GM18508 (cell line): Measurements from ENCODE around the gene CDC45.

Experiments used
- ATAC-seq: cut with Tn5 transposase; IDR thresholded peaks from one replicate; pipeline ENCODE4 v1.9.1; 2021; ENCODE audit warnings: moderate number of reproducible peaks; ENCODE audit not compliant: insufficient read depth, unreplicated experiment

Gene CDC45

DNA sequence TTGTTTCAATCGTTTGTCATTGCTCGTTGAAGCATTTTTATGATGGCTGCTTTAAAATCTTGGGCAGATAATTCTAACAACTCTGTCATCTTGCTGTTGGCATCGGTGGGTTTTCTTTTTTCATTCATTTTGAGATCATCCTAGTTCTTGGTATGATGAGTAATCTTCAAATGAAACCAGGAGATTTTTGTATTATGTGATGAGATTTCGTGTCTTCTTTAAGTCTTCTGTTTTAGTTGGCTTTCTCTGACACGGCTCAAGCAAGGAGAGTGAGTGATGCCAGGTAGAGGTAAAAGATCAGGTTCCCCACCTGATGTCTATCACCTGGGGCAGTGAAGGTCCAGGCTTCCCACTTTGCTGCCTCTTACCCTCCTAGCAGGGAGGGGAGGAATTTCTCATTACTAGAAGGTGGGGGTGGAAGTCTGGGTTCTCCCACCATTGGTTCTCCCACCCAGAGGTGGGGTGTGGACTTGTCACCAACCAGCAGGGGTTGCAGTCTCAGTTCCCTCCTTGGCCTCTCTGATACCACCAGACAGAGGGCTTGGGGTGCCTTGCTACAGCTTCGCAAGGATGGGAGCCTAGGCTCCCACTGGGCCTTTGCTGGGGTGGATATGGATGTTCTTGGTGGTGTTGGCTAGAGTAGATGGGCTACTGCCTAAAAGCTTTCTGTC lies 12.9 kb downstream of the CDC45 start:
- ATAC-seq = no peak

- ATAC-seq = no peak
Observed at GRCh38 chr22:19494001-19494560, 14.4 kb downstream of the CDC45 start.

DNA sequence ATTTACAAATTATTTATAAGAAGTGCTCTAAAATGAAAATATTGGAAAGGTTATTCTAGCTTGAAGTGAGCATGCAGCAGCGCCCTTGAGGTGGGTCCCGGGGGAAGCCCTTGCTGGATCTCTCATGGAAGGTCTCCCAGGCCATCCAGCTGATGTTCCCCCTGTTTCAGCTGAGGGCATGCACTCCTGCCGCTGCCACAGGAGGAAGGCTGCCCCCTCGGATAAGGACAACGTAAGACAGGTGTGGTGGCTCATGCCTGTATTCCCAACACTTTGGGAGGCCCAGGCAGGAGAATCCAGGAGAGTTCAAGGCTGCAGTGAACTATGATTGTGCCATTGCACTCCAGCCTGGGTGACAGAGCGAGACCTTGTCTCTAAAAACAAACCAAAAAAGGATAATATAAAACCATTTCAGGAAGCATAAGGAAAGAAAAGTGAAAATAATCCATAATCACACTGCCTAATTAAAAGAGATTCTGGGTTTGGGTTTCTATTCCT lies 15.0 kb downstream of the CDC45 start:
- ATAC-seq = no peak

DNA sequence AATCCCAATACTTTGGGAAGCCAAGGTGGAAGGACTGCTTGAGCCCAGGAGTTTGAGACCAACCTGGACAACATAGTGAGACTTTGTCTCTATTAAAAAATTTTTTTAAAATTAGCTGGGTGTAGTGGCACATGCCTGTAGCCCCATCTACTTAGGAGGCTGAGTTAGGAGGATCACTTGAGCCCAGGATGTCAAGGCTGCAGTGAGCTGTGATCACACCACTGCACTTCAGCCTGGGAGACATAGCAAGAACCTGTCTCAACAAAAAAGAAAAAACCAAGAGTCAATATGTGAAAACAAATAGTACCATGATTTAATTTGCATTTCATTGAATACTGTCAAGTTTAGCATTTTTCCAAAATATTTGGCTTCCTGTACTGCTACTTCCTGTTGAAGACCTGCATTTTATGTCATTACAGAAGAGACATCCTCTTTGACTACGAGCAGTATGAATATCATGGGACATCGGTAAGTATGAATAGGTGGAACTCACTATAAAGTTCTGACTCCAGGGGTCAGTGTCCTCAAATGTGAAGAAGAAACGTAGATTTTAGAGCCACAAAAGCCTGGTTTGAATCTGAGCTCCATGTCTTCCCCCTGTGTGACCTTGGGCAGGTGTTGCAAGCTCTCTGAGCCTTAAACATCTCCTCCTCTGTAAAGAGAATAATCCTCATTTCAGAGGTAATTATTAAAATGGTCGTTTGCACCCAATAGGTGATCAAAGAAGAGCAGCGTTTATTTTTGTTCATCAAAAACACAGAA lies 16.0 kb downstream of the CDC45 start:
- ATAC-seq = no peak

GRCh38 chr22:19496324-19496630 lies 16.6 kb downstream of the CDC45 start:
- ATAC-seq = no peak

GRCh38 chr22:19497245-19497644 lies 17.5 kb downstream of the CDC45 start:
- no peak for ATAC-seq

DNA sequence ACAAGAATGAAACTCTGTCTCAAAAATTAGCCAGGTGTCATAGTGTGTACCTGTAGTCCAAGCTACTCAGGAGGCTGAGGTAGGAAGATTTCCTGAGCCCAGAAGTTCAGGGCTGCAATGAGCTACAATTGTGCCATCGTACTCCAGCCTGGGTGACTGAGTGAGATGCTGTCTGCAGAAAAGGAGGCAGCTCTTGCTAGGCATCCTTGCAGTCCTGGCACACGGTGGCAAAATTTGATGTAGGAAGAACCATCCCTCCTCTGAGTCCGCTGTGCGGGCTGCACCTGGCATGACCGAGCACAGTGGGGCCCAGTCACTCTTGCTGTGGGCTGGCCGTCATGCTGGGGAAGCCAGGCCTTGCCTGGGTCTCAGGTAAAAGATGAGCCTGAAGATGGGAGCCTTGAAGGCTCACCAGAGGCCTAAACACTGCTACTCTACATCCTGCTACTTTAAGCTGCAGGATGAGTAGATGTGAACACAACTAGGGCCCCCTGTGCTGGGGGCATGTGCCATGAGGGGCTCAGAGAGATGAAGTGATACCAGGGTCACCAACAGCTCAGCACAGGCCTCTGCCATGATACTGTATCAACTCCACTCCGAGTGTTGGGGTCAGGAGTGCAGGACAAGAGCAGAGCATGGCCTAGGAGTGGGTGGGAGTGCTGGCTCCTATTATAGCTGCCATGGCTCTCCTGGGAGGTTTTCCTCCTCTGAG lies 18.6 kb downstream of the CDC45 start:
- ATAC-seq = no peak

GRCh38 chr22:19498866-19499190 lies 19.1 kb downstream of the CDC45 start:
- no peak for ATAC-seq

GRCh38 chr22:19499236-19499879 lies 19.6 kb downstream of the CDC45 start:
- no peak for ATAC-seq

DNA sequence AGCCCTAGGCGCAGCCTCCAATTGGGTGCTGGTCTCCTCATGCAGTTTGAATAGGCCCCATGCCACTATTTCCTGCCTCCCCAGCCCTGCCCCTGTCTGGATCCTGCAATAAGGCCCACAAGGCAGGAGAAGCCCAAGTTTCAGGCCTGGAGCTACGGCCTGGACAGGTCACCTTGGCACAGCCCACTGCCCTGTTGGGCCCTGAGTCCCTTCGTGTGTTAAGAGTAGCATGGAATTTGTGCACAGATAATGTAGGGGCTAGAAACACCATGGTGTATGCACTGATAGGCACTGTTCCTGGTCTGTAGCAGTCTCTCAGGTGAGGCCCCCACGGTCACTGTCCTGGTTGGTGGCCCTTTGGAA lies 20.1 kb downstream of the CDC45 start:
- no peak for ATAC-seq

- ATAC-seq = no peak
Observed at GRCh38 chr22:19501897-19502447, 22.3 kb downstream of the CDC45 start.

GRCh38 chr22:19503367-19503766 lies 23.6 kb downstream of the CDC45 start:
- no peak for ATAC-seq

DNA sequence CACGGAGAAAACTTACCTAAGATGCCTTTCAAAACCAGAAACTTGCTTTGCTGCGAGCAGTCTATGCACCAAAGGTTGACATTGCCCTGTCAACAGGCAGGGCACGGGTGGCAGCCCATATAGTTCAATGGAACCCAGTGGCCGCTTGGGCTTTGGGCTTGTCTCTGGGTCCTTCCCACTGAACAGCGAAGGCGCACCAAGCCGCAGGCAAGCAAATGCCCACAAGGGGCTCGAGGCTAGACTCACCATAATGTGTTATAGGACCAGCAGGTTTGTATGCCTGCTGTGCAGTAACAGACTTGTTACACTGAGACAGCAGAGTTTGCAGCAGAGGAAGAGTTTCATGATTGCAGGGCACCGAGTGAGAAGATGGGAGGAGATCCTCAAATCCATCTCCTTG lies 24.1 kb downstream of the CDC45 start:
- no peak for ATAC-seq

- no peak for ATAC-seq
Observed at GRCh38 chr22:19504900-19505734, 25.4 kb downstream of the CDC45 start.

- no peak for ATAC-seq
Observed at GRCh38 chr22:19505735-19506126, 26.0 kb downstream of the CDC45 start.

- no peak for ATAC-seq
Observed at GRCh38 chr22:19506212-19506611, 26.5 kb downstream of the CDC45 start.

- no peak for ATAC-seq
Observed at GRCh38 chr22:19507534-19507861, 27.8 kb downstream of the CDC45 start.

DNA sequence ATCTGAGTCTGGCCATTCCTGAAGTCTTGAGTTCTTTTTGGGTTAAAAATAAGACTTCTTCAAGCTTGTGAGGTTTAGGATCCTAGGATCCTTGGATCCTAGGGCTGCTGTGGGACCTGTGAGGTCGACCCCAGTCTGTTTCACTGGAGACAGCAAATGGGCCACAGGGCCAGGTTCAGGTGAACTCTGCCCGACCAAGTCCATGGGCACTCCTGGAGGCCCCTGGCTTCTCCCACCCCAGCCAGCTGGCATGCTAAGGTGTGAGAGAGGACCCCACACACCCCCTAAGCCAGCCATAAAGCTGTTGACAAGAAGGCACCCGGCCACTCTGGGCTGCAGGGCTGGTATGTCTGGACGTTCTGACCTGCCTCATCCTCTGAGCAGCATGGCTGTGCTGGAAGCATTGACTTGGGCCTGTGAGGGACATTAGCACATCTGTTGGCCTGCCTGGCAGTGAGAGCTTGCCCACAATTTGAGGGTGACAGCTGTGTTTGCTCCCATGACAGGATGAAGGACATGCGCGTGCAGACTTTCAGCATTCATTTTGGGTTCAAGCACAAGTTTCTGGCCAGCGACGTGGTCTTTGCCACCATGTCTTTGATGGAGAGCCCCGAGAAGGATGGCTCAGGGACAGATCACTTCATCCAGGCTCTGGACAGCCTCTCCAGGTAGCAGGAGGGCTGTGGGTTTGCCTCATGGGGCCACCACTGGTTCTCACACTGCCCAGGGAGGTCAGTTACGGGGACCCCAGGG lies 28.5 kb downstream of the CDC45 start:
- no peak for ATAC-seq

- ATAC-seq = no peak
Observed at GRCh38 chr22:19509191-19509590, 29.5 kb downstream of the CDC45 start.
